ENCODE results near the gene CP. TPM values are rescaled to one million over a fixed set of nuclear protein-coding genes. Genes with fewer than 3 reads are reported as not detected.
"Not testable (repeated sequence)": the region's sequence is repeated elsewhere in the genome, so short reads cannot be mapped to it uniquely, and the experiment has no call there.

CP gene
- total RNA-seq, 1 donor from 2014 or later, result 1.0 TPM

GRCh38 chr3:149231871-149232270 lies 10.2 kb upstream of the CP start:
- no peak overlapping the region for H3K4me3 ChIP-seq (ENCODE audit: low read length in 3 of 3)
- H3K36me3 ChIP-seq (ENCODE audit: control insufficient read depth in 3 of 3, insufficient read depth in 3 of 3, low read length in 3 of 3), result no peaks in the 10 kb centered on the region
- no peak overlapping the region for H3K9ac ChIP-seq (ENCODE audit: low read depth in 1 of 3, low read length in 3 of 3)
- H3K27me3 ChIP-seq (ENCODE audit: control insufficient read depth in 3 of 3, insufficient read depth in 3 of 3, low read length in 3 of 3), result no peaks in the 10 kb centered on the region
- H3K9me3 ChIP-seq (ENCODE audit: control insufficient read depth in 3 of 3, low read length in 3 of 3), result no peaks in the 10 kb centered on the region
- no peak overlapping the region for H3K27ac ChIP-seq (ENCODE audit: low read depth, low read length)
- H3K4me1 ChIP-seq (ENCODE audit: control insufficient read depth in 3 of 3, insufficient read depth in 3 of 3, low read length in 3 of 3), result no peaks in the 10 kb centered on the region

- Histone ChIP-seq H3K27me3 (ENCODE audit: control insufficient read depth in 3 of 3, insufficient read depth in 3 of 3, low read length in 3 of 3) (no peaks in the 10 kb centered on the region), H3K9ac (ENCODE audit: low read depth in 1 of 3, low read length in 3 of 3) (no peak overlapping the region)
Measured at GRCh38 chr3:149227591-149228268, 6.1 kb upstream of the CP start.

GRCh38 chr3:149226776-149227175 lies 5.1 kb upstream of the CP start:
- H3K27ac ChIP-seq (ENCODE audit: low read depth, low read length), result no peak overlapping the region
- H3K27me3 ChIP-seq (ENCODE audit: control insufficient read depth in 3 of 3, insufficient read depth in 3 of 3, low read length in 3 of 3), result no peaks in the 10 kb centered on the region
- H3K36me3 ChIP-seq (ENCODE audit: control insufficient read depth in 3 of 3, insufficient read depth in 3 of 3, low read length in 3 of 3), result no peaks in the 10 kb centered on the region
- H3K4me3 ChIP-seq (ENCODE audit: low read length in 3 of 3), result no peak overlapping the region
- H3K9me3 ChIP-seq (ENCODE audit: control insufficient read depth in 3 of 3, low read length in 3 of 3), result no peaks in the 10 kb centered on the region
- no peak overlapping the region for H3K9ac ChIP-seq (ENCODE audit: low read depth in 1 of 3, low read length in 3 of 3)
- peaks cover 0 to 5% (median 4%) of the 10 kb centered on the region in 3 donors for H3K4me1 ChIP-seq (ENCODE audit: control insufficient read depth in 3 of 3, insufficient read depth in 3 of 3, low read length in 3 of 3)

More at GRCh38 chr3:149227591-149228268, 6.1 kb upstream of the CP start:
- no peaks in the 10 kb centered on the region for H3K36me3 ChIP-seq (ENCODE audit: control insufficient read depth in 3 of 3, insufficient read depth in 3 of 3, low read length in 3 of 3)
- no peak overlapping the region for H3K4me3 ChIP-seq (ENCODE audit: low read length in 3 of 3)
- peaks cover 0 to 5% (median 4%) of the 10 kb centered on the region in 3 donors for H3K4me1 ChIP-seq (ENCODE audit: control insufficient read depth in 3 of 3, insufficient read depth in 3 of 3, low read length in 3 of 3)
- no peaks in the 10 kb centered on the region for H3K9me3 ChIP-seq (ENCODE audit: control insufficient read depth in 3 of 3, low read length in 3 of 3)
- H3K27ac ChIP-seq (ENCODE audit: low read depth, low read length), result no peak overlapping the region

- peak overlapping the region; percentile 64 for H3K27ac ChIP-seq (ENCODE audit: low read depth, low read length)
- H3K4me1 ChIP-seq (ENCODE audit: control insufficient read depth in 3 of 3, insufficient read depth in 3 of 3, low read length in 3 of 3), result peaks cover 0 to 5% (median 4%) of the 10 kb centered on the region in 3 donors
- no peaks in the 10 kb centered on the region for H3K36me3 ChIP-seq (ENCODE audit: control insufficient read depth in 3 of 3, insufficient read depth in 3 of 3, low read length in 3 of 3)
- H3K4me3 ChIP-seq (ENCODE audit: low read length in 3 of 3), result peak overlapping the region; percentile 41 to 64 (median 59)
- peak overlapping the region; percentile 40 to 63 (median 41) for H3K9ac ChIP-seq (ENCODE audit: low read depth in 1 of 3, low read length in 3 of 3)
- H3K9me3 ChIP-seq (ENCODE audit: control insufficient read depth in 3 of 3, low read length in 3 of 3), result no peaks in the 10 kb centered on the region
- H3K27me3 ChIP-seq (ENCODE audit: control insufficient read depth in 3 of 3, insufficient read depth in 3 of 3, low read length in 3 of 3), result no peaks in the 10 kb centered on the region
Measured at GRCh38 chr3:149224736-149225594, 3.3 kb upstream of the CP start.

GRCh38 chr3:149223461-149223820 lies 1.8 kb upstream of the CP start:
- Histone ChIP-seq H3K27ac (ENCODE audit: low read depth, low read length) (no peak overlapping the region), H3K36me3 (ENCODE audit: control insufficient read depth in 3 of 3, insufficient read depth in 3 of 3, low read length in 3 of 3) (no peaks in the 10 kb centered on the region), H3K27me3 (ENCODE audit: control insufficient read depth in 3 of 3, insufficient read depth in 3 of 3, low read length in 3 of 3) (no peaks in the 10 kb centered on the region), H3K4me3 (ENCODE audit: low read length in 3 of 3) (no peak overlapping the region), H3K9me3 (ENCODE audit: control insufficient read depth in 3 of 3, low read length in 3 of 3) (no peaks in the 10 kb centered on the region), H3K9ac (ENCODE audit: low read depth in 1 of 3, low read length in 3 of 3) (no peak overlapping the region), H3K4me1 (ENCODE audit: control insufficient read depth in 3 of 3, insufficient read depth in 3 of 3, low read length in 3 of 3) (peaks cover 0 to 5% (median 4%) of the 10 kb centered on the region in 3 donors)

DNA sequence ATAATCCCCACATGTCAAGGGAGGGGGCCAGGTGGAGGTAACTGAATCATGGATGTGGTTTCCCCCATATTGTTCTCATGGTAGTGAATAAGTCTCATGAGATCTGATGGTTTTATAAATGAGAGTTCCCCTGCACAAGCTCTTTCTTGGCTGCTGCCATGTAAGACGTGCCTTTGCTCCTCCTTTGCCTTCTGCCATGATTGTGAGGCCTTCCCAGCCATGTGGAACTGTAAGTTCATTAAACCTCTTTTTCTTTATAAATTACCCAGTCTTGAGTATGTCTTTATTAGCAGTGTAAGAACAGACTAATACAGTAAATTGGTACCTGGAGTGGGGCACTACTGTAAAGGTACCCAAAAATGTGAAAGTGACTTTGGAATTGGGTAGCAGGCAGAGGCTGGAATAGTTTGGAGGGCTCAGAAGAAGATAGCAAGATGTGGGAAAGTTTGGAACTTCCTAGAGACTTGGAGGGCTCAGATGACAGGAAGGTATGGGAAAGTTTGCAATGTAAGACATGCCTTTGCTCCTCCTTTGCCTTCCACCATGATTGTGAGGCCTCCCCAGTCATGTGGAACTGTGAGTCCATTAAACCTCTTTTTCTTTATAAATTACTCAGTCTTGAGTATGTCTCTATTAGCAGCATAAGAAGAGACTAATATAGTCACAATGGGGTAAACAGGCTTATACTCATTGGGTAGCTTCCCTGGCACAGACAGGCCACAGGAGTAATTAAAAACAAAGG lies 2.1 kb downstream of the CP start:
- H3K27ac ChIP-seq (ENCODE audit: low read depth, low read length); H3K36me3 ChIP-seq (ENCODE audit: control insufficient read depth in 3 of 3, insufficient read depth in 3 of 3, low read length in 3 of 3); H3K9me3 ChIP-seq (ENCODE audit: control insufficient read depth in 3 of 3, low read length in 3 of 3); H3K9ac ChIP-seq (ENCODE audit: low read depth in 1 of 3, low read length in 3 of 3); H3K4me1 ChIP-seq (ENCODE audit: control insufficient read depth in 3 of 3, insufficient read depth in 3 of 3, low read length in 3 of 3); H3K27me3 ChIP-seq (ENCODE audit: control insufficient read depth in 3 of 3, insufficient read depth in 3 of 3, low read length in 3 of 3); H3K4me3 ChIP-seq (ENCODE audit: low read length in 3 of 3): not testable (repeated sequence)

- Histone ChIP-seq H3K36me3 (ENCODE audit: control insufficient read depth in 3 of 3, insufficient read depth in 3 of 3, low read length in 3 of 3) (no peaks in the 10 kb centered on the region), H3K27me3 (ENCODE audit: control insufficient read depth in 3 of 3, insufficient read depth in 3 of 3, low read length in 3 of 3) (no peaks in the 10 kb centered on the region), H3K9me3 (ENCODE audit: control insufficient read depth in 3 of 3, low read length in 3 of 3) (no peaks in the 10 kb centered on the region), H3K27ac (ENCODE audit: low read depth, low read length) (no peak overlapping the region), H3K9ac (ENCODE audit: low read depth in 1 of 3, low read length in 3 of 3) (no peak overlapping the region), H3K4me3 (ENCODE audit: low read length in 3 of 3) (no peak overlapping the region), H3K4me1 (ENCODE audit: control insufficient read depth in 3 of 3, insufficient read depth in 3 of 3, low read length in 3 of 3) (no peaks in the 10 kb centered on the region)
Measured at GRCh38 chr3:149217347-149217746, 4.3 kb downstream of the CP start.

- H3K4me3 ChIP-seq (ENCODE audit: low read length in 3 of 3), result no peak overlapping the region
- no peaks in the 10 kb centered on the region for H3K9me3 ChIP-seq (ENCODE audit: control insufficient read depth in 3 of 3, low read length in 3 of 3)
- no peaks in the 10 kb centered on the region for H3K4me1 ChIP-seq (ENCODE audit: control insufficient read depth in 3 of 3, insufficient read depth in 3 of 3, low read length in 3 of 3)
- H3K27me3 ChIP-seq (ENCODE audit: control insufficient read depth in 3 of 3, insufficient read depth in 3 of 3, low read length in 3 of 3), result no peaks in the 10 kb centered on the region
- H3K36me3 ChIP-seq (ENCODE audit: control insufficient read depth in 3 of 3, insufficient read depth in 3 of 3, low read length in 3 of 3), result no peaks in the 10 kb centered on the region
- H3K9ac ChIP-seq (ENCODE audit: low read depth in 1 of 3, low read length in 3 of 3), result no peak overlapping the region
- H3K27ac ChIP-seq (ENCODE audit: low read depth, low read length), result peak overlapping the region; percentile 37
Measured at GRCh38 chr3:149216193-149216869, 5.3 kb downstream of the CP start.

- H3K9me3 ChIP-seq (ENCODE audit: control insufficient read depth in 3 of 3, low read length in 3 of 3), result no peaks in the 10 kb centered on the region
- no peak overlapping the region for H3K4me3 ChIP-seq (ENCODE audit: low read length in 3 of 3)
- no peak overlapping the region for H3K9ac ChIP-seq (ENCODE audit: low read depth in 1 of 3, low read length in 3 of 3)
- no peaks in the 10 kb centered on the region for H3K4me1 ChIP-seq (ENCODE audit: control insufficient read depth in 3 of 3, insufficient read depth in 3 of 3, low read length in 3 of 3)
- no peaks in the 10 kb centered on the region for H3K36me3 ChIP-seq (ENCODE audit: control insufficient read depth in 3 of 3, insufficient read depth in 3 of 3, low read length in 3 of 3)
- H3K27me3 ChIP-seq (ENCODE audit: control insufficient read depth in 3 of 3, insufficient read depth in 3 of 3, low read length in 3 of 3), result no peaks in the 10 kb centered on the region
- H3K27ac ChIP-seq (ENCODE audit: low read depth, low read length), result peak overlapping the region; percentile 37
Measured at GRCh38 chr3:149215515-149215914, 6.1 kb downstream of the CP start.

Data from skeletal muscle tissue (tissue), 4 donors.